22Rv1 (cell line): ENCODE results near the gene CUX1.

ENCODE experiments used
- H3K27ac ChIP-seq: fragments of 450-650 bp; 2 replicates; pipeline ENCODE4 v1.5.1; 2017
- ZFX ChIP-seq: fragments of 450-650 bp; IDR thresholded peaks from 2 replicates; pipeline ENCODE4 v1.6.1; 2017; ENCODE audit warnings: antibody characterized with exemption, borderline replicate concordance
- TF ChIP-seq, protein P1 (sequence below): fragments of 450-650 bp; IDR thresholded peaks from 2 replicates; pipeline ENCODE4 v1.5.1; 2017; ENCODE audit warnings: mild to moderate bottlenecking

The CUX1 gene

DNA sequence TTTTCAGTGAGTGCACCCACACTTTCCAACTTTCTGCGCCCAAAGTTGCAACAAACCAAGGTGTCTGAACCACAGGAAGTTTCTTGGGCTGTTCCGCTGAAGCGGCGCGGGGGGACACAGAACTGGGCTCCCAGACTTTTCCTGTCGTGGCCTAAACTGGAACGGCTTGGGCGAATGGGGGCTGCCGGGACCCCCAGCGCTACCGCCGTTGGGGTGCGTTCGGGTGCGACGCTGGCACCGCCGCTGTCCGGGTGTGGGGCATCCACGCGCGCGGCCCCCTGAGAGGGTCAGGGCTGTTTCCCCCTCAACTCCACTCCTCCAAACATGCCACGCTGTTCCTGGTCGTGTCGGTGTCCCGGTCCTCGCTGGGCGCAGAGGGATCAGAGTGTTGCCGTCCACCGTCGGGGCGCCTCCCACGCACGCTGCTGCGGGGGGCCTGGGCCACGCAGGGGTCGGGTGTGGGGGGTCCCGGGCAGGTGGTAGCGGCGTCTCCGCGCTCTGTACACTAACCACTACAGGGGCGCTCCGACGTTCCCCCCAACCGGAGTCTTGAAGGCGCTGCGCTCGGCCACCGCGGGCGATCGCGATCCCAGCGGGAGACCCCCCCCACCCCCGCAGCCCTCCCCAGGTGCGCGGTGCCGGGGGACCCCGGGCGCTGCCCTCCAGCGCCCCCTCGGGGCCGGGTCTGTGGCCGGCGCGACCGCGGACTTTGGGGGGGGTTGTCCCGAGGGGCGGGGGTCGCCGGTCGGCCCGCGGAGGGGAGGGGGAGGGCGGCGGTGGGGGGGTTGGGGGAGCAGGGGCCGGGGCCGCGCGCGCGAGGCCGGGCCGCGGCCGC lies 2.2 kb upstream of the CUX1 start:
- peak overlapping the region; percentile 78 for H3K27ac ChIP-seq
- TF ChIP-seq ZFX = no peak
- TF ChIP-seq, protein P1, sequence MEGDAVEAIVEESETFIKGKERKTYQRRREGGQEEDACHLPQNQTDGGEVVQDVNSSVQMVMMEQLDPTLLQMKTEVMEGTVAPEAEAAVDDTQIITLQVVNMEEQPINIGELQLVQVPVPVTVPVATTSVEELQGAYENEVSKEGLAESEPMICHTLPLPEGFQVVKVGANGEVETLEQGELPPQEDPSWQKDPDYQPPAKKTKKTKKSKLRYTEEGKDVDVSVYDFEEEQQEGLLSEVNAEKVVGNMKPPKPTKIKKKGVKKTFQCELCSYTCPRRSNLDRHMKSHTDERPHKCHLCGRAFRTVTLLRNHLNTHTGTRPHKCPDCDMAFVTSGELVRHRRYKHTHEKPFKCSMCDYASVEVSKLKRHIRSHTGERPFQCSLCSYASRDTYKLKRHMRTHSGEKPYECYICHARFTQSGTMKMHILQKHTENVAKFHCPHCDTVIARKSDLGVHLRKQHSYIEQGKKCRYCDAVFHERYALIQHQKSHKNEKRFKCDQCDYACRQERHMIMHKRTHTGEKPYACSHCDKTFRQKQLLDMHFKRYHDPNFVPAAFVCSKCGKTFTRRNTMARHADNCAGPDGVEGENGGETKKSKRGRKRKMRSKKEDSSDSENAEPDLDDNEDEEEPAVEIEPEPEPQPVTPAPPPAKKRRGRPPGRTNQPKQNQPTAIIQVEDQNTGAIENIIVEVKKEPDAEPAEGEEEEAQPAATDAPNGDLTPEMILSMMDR = peak; percentile 90

DNA sequence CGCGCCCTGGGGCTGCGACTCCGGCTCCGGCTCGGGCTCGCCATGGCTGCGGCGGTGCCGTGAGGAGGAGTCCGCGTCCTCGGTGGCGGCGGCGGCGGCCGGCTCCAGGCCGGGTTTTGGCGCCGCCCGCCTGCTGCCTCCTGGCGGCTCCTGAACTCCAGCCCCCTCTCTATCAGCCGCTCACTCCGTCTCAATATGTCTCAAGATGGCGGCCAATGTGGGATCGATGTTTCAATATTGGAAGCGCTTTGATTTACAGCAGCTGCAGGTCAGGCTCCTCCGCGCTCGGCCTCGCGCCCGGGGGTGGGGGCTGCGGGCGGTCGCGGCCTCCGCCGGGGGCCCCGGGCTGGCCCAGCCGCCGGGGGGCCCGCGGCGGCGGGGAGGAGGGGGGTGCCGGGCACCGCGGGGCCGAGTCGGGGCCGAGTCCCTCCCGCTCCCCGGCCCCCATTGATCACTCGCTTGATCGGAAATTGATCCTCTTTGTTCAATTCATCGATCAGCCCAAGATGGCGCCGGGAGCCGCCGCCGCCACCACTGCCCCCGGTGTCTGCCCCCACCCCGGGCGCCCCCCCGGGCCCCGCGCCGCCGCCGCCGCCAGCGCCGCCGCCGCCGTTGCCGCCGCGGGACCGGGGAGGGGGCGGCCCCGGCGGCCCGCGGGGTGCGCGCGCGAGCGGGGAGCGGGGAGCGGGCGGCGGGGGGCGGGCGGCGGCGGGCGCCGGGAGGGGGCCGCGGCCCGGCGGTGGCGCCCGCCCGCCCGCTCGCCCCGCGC lies 1.4 kb upstream of the CUX1 start:
- H3K27ac ChIP-seq = peak overlapping the region; percentile 78
- TF ChIP-seq, protein P1 = peak; percentile 66
- no peak for TF ChIP-seq ZFX

DNA sequence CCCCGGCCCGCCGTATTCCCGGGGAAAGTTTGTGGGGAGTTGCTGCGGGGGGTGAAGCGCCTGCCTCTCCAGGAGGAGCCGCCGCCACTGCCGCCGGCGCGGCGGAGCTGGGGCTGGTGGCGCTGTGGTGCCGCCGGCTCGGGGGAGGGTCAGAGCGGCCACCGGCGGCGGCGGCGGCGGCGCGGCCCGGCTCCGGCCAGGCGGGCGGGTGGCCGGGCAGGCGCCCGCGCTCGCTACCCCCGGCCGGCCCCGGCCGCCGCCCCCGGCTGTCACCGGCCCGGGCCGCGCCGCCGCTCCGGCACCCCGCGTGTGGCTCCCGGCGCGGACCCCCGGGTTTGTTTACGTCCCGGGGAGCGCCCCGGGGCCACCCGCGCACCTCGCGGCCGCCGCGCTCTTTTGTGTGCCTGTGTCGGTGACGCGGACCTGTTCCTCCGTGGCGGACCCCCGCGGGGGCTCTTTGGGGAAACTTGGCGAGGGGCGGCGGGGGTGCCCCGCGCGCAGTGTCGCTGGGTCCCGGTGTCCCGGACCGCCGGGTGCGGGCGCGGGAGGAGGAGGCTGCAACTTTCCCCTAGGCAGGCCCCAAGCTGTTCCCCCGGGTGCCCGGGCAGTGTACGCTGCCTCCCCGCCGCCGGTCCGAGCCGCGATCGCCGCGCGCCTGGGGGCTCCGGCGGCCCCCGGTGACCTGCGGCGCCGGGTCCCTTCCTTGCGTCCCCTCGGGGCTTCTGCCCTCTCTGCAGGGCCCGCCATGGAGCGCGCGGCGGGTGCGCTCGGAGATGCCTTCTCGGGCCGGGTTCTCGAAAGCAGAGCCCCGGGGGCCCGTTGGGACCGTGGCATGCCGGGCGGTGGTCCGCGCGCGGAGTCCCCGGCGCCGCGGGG lies 593 bp upstream of the CUX1 start:
- TF ChIP-seq ZFX = no peak
- TF ChIP-seq, protein P1 = no peak
- H3K27ac ChIP-seq = no peak overlapping the region

DNA sequence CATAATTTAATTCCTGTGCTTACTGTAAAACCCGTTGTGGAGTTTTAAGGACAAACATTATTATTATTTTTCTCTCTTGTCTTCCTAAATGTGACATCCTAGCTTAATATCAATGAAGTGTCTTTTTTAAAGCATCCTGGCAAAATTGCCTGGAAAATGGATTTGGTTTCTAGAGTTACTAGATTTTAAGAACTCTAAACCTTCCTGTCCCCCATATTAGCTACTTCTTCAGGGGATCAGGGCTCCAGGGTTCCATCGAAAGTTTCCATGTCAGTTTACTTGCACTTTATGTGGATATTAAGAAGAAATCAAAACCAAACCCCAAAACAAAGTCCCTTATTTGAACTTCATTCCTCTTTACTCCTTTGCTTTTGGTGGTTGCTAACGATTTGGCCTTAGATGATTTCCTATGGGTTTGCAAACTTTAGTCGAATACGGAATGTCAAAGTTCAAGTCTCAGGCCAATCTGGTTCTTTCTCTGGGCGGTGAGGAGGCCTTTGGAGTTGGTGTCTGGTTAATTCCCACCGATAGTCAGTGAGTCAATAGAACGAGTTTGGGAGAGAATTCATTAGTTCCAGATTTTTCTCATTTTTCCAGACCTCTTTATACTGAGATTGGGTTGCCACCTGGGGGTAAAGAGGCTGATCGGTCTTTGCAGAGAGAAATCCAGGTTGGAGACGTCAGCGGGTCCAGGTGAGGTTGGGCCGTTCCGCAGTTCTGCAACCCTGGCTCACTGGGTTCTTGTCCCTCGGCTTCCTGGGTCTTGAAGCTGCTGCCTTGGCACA lies 1.1 kb downstream of the CUX1 start:
- H3K27ac ChIP-seq = no peak overlapping the region
- TF ChIP-seq, protein P1 = no peak
- TF ChIP-seq ZFX = no peak

DNA sequence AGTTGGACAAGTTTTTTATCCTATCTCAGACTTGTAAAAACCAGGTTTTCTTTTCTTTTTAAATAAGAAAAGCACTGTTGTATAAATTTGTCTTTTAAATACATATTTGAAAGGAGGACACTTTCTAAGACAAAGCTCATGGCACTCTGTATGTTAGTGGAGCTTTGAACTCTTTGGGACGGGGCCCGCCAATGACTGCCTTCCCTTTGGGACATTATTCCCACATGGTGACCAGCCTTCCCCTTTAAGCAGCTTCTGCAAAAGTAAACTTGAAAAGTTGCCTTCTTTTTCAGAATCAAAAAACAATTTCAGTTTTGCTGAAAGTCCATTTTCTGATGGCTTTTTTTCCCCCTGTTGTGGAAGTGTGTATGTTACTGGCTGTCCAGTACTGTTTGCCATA lies 1.8 kb downstream of the CUX1 start:
- no peak for TF ChIP-seq ZFX
- TF ChIP-seq, protein P1 = no peak
- H3K27ac ChIP-seq = no peak overlapping the region

DNA sequence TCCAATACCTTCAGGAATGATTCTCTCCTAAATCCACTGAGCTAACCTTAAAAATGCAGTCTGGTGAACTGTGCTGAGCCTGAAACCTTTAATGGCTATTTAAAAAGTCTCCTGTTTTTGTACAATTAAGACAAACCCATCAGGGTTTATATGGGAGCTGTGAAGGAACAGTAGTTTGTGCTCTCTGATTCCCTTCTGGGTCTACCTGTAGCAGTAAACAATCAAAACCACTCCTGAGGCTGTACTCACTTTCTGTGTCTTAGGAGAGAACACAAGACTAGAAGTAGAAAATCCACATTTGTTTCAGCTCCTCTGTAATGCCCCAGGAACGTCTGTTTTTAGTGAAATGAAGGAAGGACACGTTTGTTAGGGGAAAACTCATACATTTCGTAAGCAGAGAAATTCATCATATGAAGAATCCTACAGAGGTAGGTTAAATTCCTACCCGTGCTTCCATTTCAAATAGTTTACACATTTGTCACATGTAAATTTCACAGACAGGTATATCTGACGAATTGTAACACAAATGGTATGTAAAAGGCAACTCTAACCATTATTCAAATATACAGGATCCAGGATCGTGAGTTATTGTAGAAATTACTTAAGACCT lies 2.6 kb downstream of the CUX1 start:
- TF ChIP-seq, protein P1 = no peak
- TF ChIP-seq ZFX = no peak
- H3K27ac ChIP-seq = no peak overlapping the region
